Measurements from ENCODE around the gene MRPL46.

GRCh38 chr15:88438181-88438580, 29.0 kb downstream of the MRPL46 start:
- TF ChIP-seq EZH2 (IDR thresholded peaks at IDR 0.05; ENCODE audit: borderline replicate concordance, insufficient read depth, low read length, poor library complexity, severe bottlenecking) (no peak), CTCF (IDR thresholded peaks at IDR 0.05; ENCODE audit: poor library complexity, severe bottlenecking) (no peak), POLR2AphosphoS5 (IDR thresholded peaks at IDR 0.05) (no peak), SMC3 (conservative IDR thresholded peaks at IDR 0.05; ENCODE audit: poor library complexity) (no peak), TAF1 (IDR thresholded peaks at IDR 0.05; ENCODE audit: low read depth) (no peak), EP300 (conservative IDR thresholded peaks at IDR 0.05; ENCODE audit: poor library complexity, severe bottlenecking) (no peak), RAD21 (conservative IDR thresholded peaks at IDR 0.05) (no peak), REST (IDR thresholded peaks at IDR 0.05; ENCODE audit: borderline replicate concordance) (no peak)
